Activated CD4-positive, alpha-beta memory T cell treated with anti-CD3 and anti-CD28 coated beads for 36 hours (primary cell): ENCODE data around the gene ACTA1. TPM values are rescaled to one million over a fixed set of nuclear protein-coding genes. Genes with fewer than 3 reads are reported as not detected.

Experiments used
- CTCF ChIA-PET: fragments of 350-600 bp; sonication (Branson Sonifier 250); formaldehyde crosslinking; loops from one replicate; lab custom pipeline; 2021; ENCODE audit warnings: antibody characterized with exemption, inconsistent platforms; lab: Charles Lee
- POLR2A ChIA-PET: fragments of 350-600 bp; sonication (Branson Sonifier 250); formaldehyde crosslinking; loops from one replicate; lab custom pipeline; 2021; ENCODE audit warnings: antibody characterized with exemption; lab: Charles Lee
- DNase-seq: peaks from one replicate; pipeline ENCODE4 v3.0.0-alpha.2; 2020
- H3K27ac Mint-ChIP-seq: one replicate; pipeline ENCODE4 v1.8.0; 2021; ENCODE audit warnings: mixed read lengths
- H3K27me3 Mint-ChIP-seq: one replicate; pipeline ENCODE4 v1.8.0; 2021; ENCODE audit warnings: mixed read lengths
- H3K36me3 Mint-ChIP-seq: one replicate; pipeline ENCODE4 v1.8.0; 2021; ENCODE audit warnings: mixed read lengths
- H3K4me1 Mint-ChIP-seq: one replicate; pipeline ENCODE4 v1.8.0; 2021; ENCODE audit warnings: low read depth, mixed read lengths
- H3K4me3 Mint-ChIP-seq: one replicate; pipeline ENCODE4 v1.8.0; 2021; ENCODE audit warnings: mild to moderate bottlenecking, mixed read lengths
- H3K9me3 Mint-ChIP-seq: one replicate; pipeline ENCODE4 v1.8.0; 2021; ENCODE audit warnings: mixed read lengths
- intact Hi-C: fragments of 100-400 bp; cut with micrococcal nuclease; formaldehyde crosslinking; loops from one replicate; pipeline ENCODE4 v1.15.1; 2023
- total RNA-seq, 2 experiments: library from RNA; stranded (reverse); gene quantifications; one replicate each; pipeline ENCODE4 v1.2.3, GENCODE V29; 2021

ACTA1 gene
- total RNA-seq, 2 experiments from 2014 or later: not detected

DNA sequence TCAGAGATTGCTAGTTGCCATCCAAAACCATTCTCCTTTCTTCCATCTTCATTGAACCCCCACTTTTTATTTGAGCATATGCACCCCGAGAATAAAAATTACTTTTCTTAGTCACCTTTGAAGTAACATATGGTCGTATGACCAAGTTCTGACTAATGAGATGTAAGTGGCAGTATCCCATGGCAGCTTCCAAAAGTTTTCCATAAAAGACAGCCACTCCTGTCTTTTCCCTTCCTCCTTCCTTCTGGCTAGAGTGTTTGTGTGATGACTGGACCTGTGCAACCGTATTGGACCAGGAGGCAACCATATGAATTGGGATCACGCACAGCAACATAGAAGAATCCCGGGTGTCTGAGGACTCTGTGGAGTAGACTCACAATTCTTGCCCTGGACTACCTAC lies 49.9 kb downstream of the ACTA1 start:
- POLR2A ChIA-PET: no interaction called here
- Mint-ChIP-seq H3K36me3 (no peaks in the 10 kb centered on the region), H3K27ac (no peak overlapping the region), H3K9me3 (no peaks in the 10 kb centered on the region), H3K4me3 (no peak overlapping the region), H3K4me1 (no peaks in the 10 kb centered on the region), H3K27me3 (no peaks in the 10 kb centered on the region)
- intact Hi-C loops: no loop called here
- no peak for DNase-seq
- CTCF ChIA-PET: no interaction called here

DNA sequence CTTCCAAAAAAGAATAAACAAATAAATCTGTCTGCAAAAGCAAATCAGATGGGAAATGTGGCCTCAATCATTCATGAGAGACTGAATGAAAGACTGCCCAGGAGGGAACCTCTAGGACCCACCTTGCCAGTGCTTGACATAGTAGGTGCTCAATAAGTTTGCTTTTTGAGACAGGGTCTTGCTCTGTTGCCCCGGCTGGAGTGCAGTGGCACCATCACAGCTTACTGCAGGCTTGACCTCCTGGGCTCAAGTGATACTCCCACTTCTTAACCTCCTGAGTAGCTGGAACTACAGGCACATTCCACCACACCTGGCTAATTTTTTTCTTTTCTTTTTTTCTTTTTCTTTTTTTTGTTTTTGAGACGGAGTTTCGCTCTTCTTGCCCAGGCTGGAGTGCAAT lies 50.7 kb downstream of the ACTA1 start:
- Mint-ChIP-seq H3K27ac (no peak overlapping the region), H3K4me3 (no peak overlapping the region), H3K9me3 (no peaks in the 10 kb centered on the region), H3K4me1 (no peaks in the 10 kb centered on the region), H3K36me3 (no peaks in the 10 kb centered on the region), H3K27me3 (no peaks in the 10 kb centered on the region)
- ChIA-PET POLR2A (no interaction called here), CTCF (no interaction called here)
- intact Hi-C loops: no loop called here
- DNase-seq: no peak

Other genes starting within 250 kb of the ACTA1 start
- gene RAB4A, start 163.0 kb downstream of the ACTA1 start, total RNA-seq: 10 to 100 TPM; 22.9 to 25.9 TPM
- 1 to 10 TPM; 9.8 TPM for gene CCSAP, start 91.0 kb downstream of the ACTA1 start, total RNA-seq
- 10 to 100 TPM; 54.1 to 57.0 TPM for gene NUP133, start 74.2 kb upstream of the ACTA1 start, total RNA-seq
- gene ABCB10, start 124.6 kb upstream of the ACTA1 start, total RNA-seq: 10 to 100 TPM; 30.8 to 31.0 TPM
- gene TAF5L, start 192.0 kb upstream of the ACTA1 start, total RNA-seq: 10 to 100 TPM; 14.1 to 17.8 TPM
- gene URB2, start 192.2 kb upstream of the ACTA1 start, total RNA-seq: 10 to 100 TPM; 13.8 to 14.6 TPM